SK-N-SH (cell line): ENCODE measurements around the gene PTAFR. TPM values are rescaled to one million over a fixed set of nuclear protein-coding genes. Genes with fewer than 3 reads are reported as not detected.
A peak's percentile ranks its signal among the peaks of the same experiment; 100 is the strongest.

Experiments used
- CTCF ChIA-PET: fragments of 300-600, 350-600 bp; formaldehyde crosslinking; extraction: SDS; loops from one replicate; lab custom pipeline; 2021; lab: Yijun Ruan, JAX
- POLR2A ChIA-PET: fragments of 350-600 bp; sonication (Branson Sonifier 250); formaldehyde crosslinking; extraction: SDS; loops from one replicate; lab custom pipeline; 2020; ENCODE audit warnings: antibody characterized with exemption, inconsistent platforms; lab: Yijun Ruan, JAX
- DNase-seq: peaks from one replicate; pipeline ENCODE4 v3.0.0; 2012
- H2AFZ ChIP-seq: fragments of 200-600 bp; sonication (generic); 2 replicates; pipeline ENCODE4 v1.8.1; 2016; ENCODE audit warnings: antibody characterized with exemption, mild to moderate bottlenecking, low read depth
- H3F3A ChIP-seq: fragments of 200-600 bp; sonication (generic); replicated peaks from 2 replicates; pipeline ENCODE3; 2016; ENCODE audit warnings: antibody characterized with exemption, mild to moderate bottlenecking; ENCODE audit not compliant: insufficient read depth
- H3K27ac ChIP-seq, 2 experiments: fragments of 200-500 bp in 1 of 2; fragments of 200-600 bp in 1 of 2; sonication (Bioruptor generic) in 1 of 2; sonication (generic), shearing (Covaris generic) in 1 of 2; 2 replicates each; pipeline versions ENCODE4 v1.5.1 to v1.6.1; 2014 to 2016; ENCODE audit warnings: low read depth in 2 of 2, inconsistent platforms in 1 of 2, low read length in 1 of 2, mild to moderate bottlenecking in 1 of 2, mixed read lengths in 1 of 2
- H3K27me3 ChIP-seq: fragments of 200-600 bp; sonication (generic), shearing (Covaris generic); 2 replicates; pipeline ENCODE4 v1.6.1; 2016; ENCODE audit warnings: mixed run types; ENCODE audit not compliant: insufficient read depth
- H3K36me3 ChIP-seq, 2 experiments: fragments of 200-500 bp in 1 of 2; fragments of 200-600 bp in 1 of 2; sonication (Bioruptor generic) in 1 of 2; sonication (generic) in 1 of 2; replicated peaks in 1 of 2; 2 replicates each; pipeline versions ENCODE3 to v1.5.1; 2014 to 2016; ENCODE audit warnings: low read length in 1 of 2, mild to moderate bottlenecking in 1 of 2; ENCODE audit not compliant: insufficient read depth in 2 of 2, control insufficient read depth in 1 of 2
- H3K4me1 ChIP-seq, 2 experiments: fragments of 200-500 bp in 1 of 2; fragments of 200-600 bp in 1 of 2; sonication (Bioruptor generic) in 1 of 2; sonication (generic), shearing (Covaris generic) in 1 of 2; 2 replicates each; pipeline versions ENCODE4 v1.5.1 to v1.6.1; 2014 to 2016; ENCODE audit warnings: low read depth in 1 of 2, low read length in 1 of 2, mixed run types in 1 of 2; ENCODE audit not compliant: insufficient read depth in 2 of 2, control insufficient read depth in 1 of 2
- H3K4me2 ChIP-seq: fragments of 200-600 bp; sonication (generic), shearing (Covaris generic); 2 replicates; pipeline ENCODE4 v1.6.1; 2017; ENCODE audit warnings: mixed run types
- H3K4me3 ChIP-seq, 2 experiments: fragments of 200-500 bp in 1 of 2; fragments of 200-600 bp in 1 of 2; sonication (Bioruptor generic) in 1 of 2; sonication (generic), shearing (Covaris generic) in 1 of 2; 2 replicates each; pipeline versions ENCODE4 v1.5.1 to v1.8.1; 2014 to 2016; ENCODE audit warnings: low read depth in 2 of 2, inconsistent platforms in 1 of 2, low read length in 1 of 2, mild to moderate bottlenecking in 1 of 2, mixed read lengths in 1 of 2, moderate library complexity in 1 of 2
- H3K79me2 ChIP-seq: fragments of 200-600 bp; sonication (generic); 2 replicates; pipeline ENCODE4 v1.8.1; 2017; ENCODE audit warnings: mild to moderate bottlenecking; ENCODE audit not compliant: insufficient read depth
- H3K9ac ChIP-seq: fragments of 200-600 bp; sonication (generic); 2 replicates; pipeline ENCODE4 v1.6.1; 2017; ENCODE audit warnings: mixed run types
- H3K9me2 ChIP-seq: fragments of 200-600 bp; sonication (generic); 2 replicates; pipeline ENCODE4 v1.6.1; 2017; ENCODE audit warnings: mixed run types
- H3K9me3 ChIP-seq: fragments of 200-600 bp; sonication (generic); 2 replicates; pipeline ENCODE4 v1.6.1; 2017; ENCODE audit warnings: mixed run types, mild to moderate bottlenecking, moderate library complexity
- H4K20me1 ChIP-seq: fragments of 200-600 bp; sonication (generic); 2 replicates; pipeline ENCODE4 v1.6.1; 2017; ENCODE audit warnings: mild to moderate bottlenecking, mixed run types; ENCODE audit not compliant: insufficient read depth
- CHD2 ChIP-seq: fragments of 150-350 bp; IDR thresholded peaks from 2 replicates; pipeline ENCODE4 v1.6.1; 2018; ENCODE audit warnings: low read length; ENCODE audit not compliant: partially characterized antibody
- EZH2phosphoT487 ChIP-seq: fragments of 200-600 bp; sonication (generic); IDR thresholded peaks from 2 replicates; pipeline ENCODE4 v1.6.1; 2017; ENCODE audit warnings: low read depth, mixed run types, mild to moderate bottlenecking, antibody characterized with exemption, moderate library complexity, borderline replicate concordance
- FOXJ3 ChIP-seq: sonication (generic); formaldehyde crosslinking; IDR thresholded peaks from 2 replicates; pipeline ENCODE4 v1.5.1; 2020; ENCODE audit warnings: mild to moderate bottlenecking, missing genetic modification reagents
- FOXM1 ChIP-seq: IDR thresholded peaks from 2 replicates; pipeline ENCODE4 v1.4.0; 2012; ENCODE audit warnings: low read depth, mild to moderate bottlenecking
- IRF3 ChIP-seq: fragments of 150-350 bp; IDR thresholded peaks from 2 replicates; pipeline ENCODE4 v1.6.1; 2016; ENCODE audit warnings: mild to moderate bottlenecking, low read depth, low read length
- JUND ChIP-seq: IDR thresholded peaks from 2 replicates; pipeline ENCODE4 v1.4.0; 2012
- MAX ChIP-seq: IDR thresholded peaks from 2 replicates; pipeline ENCODE4 v1.4.0; 2012; ENCODE audit warnings: low read depth
- MXI1 ChIP-seq: IDR thresholded peaks from 2 replicates; pipeline ENCODE4 v1.6.1; 2012; ENCODE audit warnings: mild to moderate bottlenecking, low read depth, low read length, improper control_type of control experiment
- NRF1 ChIP-seq: IDR thresholded peaks from 2 replicates; pipeline ENCODE4 v1.6.1; 2012; ENCODE audit warnings: low read depth, mild to moderate bottlenecking, low read length
- PBX3 ChIP-seq: IDR thresholded peaks from 2 replicates; pipeline ENCODE4; 2012
- POLR2AphosphoS5 ChIP-seq: IDR thresholded peaks from 2 replicates; pipeline ENCODE4 v1.6.1; 2012; ENCODE audit warnings: low read depth, low read length
- RAD21 ChIP-seq: IDR thresholded peaks from 2 replicates; pipeline ENCODE4 v1.6.1; 2012; ENCODE audit warnings: mild to moderate bottlenecking, low read length
- RCOR1 ChIP-seq: fragments of 150-350 bp; IDR thresholded peaks from 2 replicates; pipeline ENCODE4 v1.6.1; 2017; ENCODE audit warnings: antibody characterized with exemption, low read length
- REST ChIP-seq: IDR thresholded peaks from 2 replicates; pipeline ENCODE4 v1.6.1; 2012; ENCODE audit warnings: mild to moderate bottlenecking, low read depth, low read length, moderate library complexity
- RFX5 ChIP-seq: IDR thresholded peaks from 2 replicates; pipeline ENCODE4 v1.6.1; 2012; ENCODE audit warnings: mild to moderate bottlenecking, improper control_type of control experiment, low read length
- SIN3A ChIP-seq: IDR thresholded peaks from 2 replicates; pipeline ENCODE4 v1.6.1; 2012; ENCODE audit warnings: low read depth, mild to moderate bottlenecking, low read length, moderate library complexity, borderline replicate concordance
- TAF1 ChIP-seq: IDR thresholded peaks from 2 replicates; pipeline ENCODE4 v1.6.1; 2012; ENCODE audit warnings: low read depth, mild to moderate bottlenecking, low read length, moderate library complexity, borderline replicate concordance
- TCF12 ChIP-seq: IDR thresholded peaks from 2 replicates; pipeline ENCODE4 v1.4.0; 2012
- YY1 ChIP-seq: IDR thresholded peaks from 2 replicates; pipeline ENCODE4 v1.4.0; 2012; ENCODE audit warnings: low read depth, mild to moderate bottlenecking
- WGBS: methylation state at CpG from one replicate; pipeline ENCODE4 v1.1.6; 2017; ENCODE audit warnings: low lambda C conversion rate; 5-methylcytosine and 5-hydroxymethylcytosine counted together
- polyA plus RNA-seq, 3 experiments: library from polyadenylated mRNA; depleted of rRNA; stranded (reverse); fragments of >200 nt; gene quantifications; 2 replicates each; pipeline ENCODE4 v1.2.3, GENCODE V29; 2012

Gene PTAFR
- polyA plus RNA-seq, 1 of the 3 experiments (the other 2 are of a cell fraction) = 0.05 TPM

- no peaks in the 10 kb centered on the region for H3K9me2 ChIP-seq
- H3K79me2 ChIP-seq = peaks cover 6% of the 10 kb centered on the region
- no peak overlapping the region for H3K4me3 ChIP-seq
- no peaks in the 10 kb centered on the region for H3K4me1 ChIP-seq
- DNase-seq = no peak
- no peak overlapping the region for H2AFZ ChIP-seq
- H3K36me3 ChIP-seq = peaks cover 44 to 47% of the 10 kb centered on the region in 2 experiments
- H3F3A ChIP-seq = peaks cover 21% of the 10 kb centered on the region
- H3K4me2 ChIP-seq = no peak overlapping the region
- ChIA-PET CTCF (interaction anchor here (0.6 to 3.8 kb wide), 5 partner anchors 66 to 1938 kb away, joined by 3 to 20 read pairs (median 3); no protein-coding TSS in a partner anchor), POLR2A (interaction anchor here (0.6 to 0.8 kb wide), 2 partner anchors 47 to 560 kb away, joined by 3 read pairs; no protein-coding TSS in a partner anchor)
- H3K9me3 ChIP-seq = no peaks in the 10 kb centered on the region
- H3K9ac ChIP-seq = no peak overlapping the region
- H4K20me1 ChIP-seq = no peaks in the 10 kb centered on the region
- H3K27ac ChIP-seq = peak overlapping the region in 1 of 2 experiments; percentile 10; a peak in 1 of 4 replicates
- H3K27me3 ChIP-seq = no peaks in the 10 kb centered on the region
- WGBS = 65% methylated on average over 2 of the region's 2 CpGs
- TF ChIP-seq IRF3 (no peak), MXI1 (no peak), POLR2AphosphoS5 (no peak), FOXJ3 (no peak), YY1 (no peak), REST (no peak), RCOR1 (no peak), TCF12 (no peak), FOXM1 (no peak), PBX3 (no peak), SIN3A (no peak), JUND (no peak), RFX5 (no peak), EZH2phosphoT487 (no peak), TAF1 (no peak), CHD2 (no peak), RAD21 (no peak), MAX (no peak), NRF1 (no peak)
Observed at GRCh38 chr1:28213315-28213714, 36.8 kb upstream of the PTAFR start.
